Measurements from ENCODE around the gene FGF14.
"Not testable (repeated sequence)": the region's sequence is repeated elsewhere in the genome, so short reads cannot be mapped to it uniquely, and the experiment has no call there.

The FGF14 gene

DNA sequence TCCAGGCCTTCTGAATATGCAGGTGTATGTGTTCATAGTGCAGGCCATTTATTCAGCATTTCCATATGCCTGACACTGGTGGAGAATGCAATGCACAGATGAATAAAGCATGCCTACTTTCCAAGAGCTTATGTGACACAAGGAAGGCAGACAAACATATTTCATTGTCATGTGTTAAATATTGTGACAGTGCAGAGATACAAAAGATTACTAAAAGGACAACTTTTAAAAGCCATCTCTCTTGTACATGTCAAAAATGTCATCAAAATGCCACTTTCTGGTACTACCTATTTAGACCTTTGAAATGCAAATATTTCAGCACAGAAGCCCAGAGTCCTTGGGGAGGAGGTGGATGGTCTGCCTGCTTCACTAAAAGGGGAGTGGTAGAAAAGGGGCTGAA, 254.5 kb downstream of the FGF14 start:
- no peak for DNase-seq (ENCODE audit: extremely low spot score, insufficient read length, low read depth)
- FAIRE-seq, result no peak

DNA sequence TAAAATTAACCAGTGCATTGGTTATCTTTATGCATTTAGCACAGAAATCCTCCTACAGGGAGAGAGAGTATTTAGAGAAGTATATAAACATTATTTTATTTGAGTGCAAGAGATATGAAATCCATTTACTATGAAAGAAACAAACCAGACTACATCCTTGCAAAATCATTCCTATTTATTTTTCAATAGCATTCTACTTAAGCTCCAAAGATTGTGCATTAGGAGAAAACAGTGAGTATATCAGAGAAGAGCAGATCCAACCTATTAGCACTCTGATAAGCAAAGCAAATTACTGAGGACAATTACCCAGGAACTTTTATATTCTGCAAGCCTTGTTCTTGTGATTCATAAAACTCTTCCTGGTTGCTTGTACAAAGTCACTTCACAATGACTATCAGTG, 256.1 kb downstream of the FGF14 start:
- no peak for DNase-seq (ENCODE audit: extremely low spot score, insufficient read length, low read depth)
- no peak for FAIRE-seq

DNA sequence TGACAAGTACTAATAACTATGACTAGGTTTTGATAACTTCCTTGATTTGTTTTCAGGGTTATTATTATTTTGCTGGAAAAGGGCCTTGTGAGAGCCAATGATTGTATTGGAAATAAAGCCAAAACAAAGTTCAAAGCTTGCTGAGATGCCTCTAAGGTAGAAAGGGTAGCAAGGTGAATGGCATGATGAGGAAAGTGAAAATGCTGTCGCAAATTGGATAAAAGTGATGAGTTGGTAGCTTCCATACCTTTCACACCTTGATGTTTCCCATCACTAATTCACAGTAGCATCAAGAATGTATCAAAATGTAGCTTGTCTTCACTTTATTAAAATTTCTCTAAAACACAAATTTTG, 259.4 kb downstream of the FGF14 start:
- FAIRE-seq, result no peak
- DNase-seq (ENCODE audit: extremely low spot score, insufficient read length, low read depth), result no peak

DNA sequence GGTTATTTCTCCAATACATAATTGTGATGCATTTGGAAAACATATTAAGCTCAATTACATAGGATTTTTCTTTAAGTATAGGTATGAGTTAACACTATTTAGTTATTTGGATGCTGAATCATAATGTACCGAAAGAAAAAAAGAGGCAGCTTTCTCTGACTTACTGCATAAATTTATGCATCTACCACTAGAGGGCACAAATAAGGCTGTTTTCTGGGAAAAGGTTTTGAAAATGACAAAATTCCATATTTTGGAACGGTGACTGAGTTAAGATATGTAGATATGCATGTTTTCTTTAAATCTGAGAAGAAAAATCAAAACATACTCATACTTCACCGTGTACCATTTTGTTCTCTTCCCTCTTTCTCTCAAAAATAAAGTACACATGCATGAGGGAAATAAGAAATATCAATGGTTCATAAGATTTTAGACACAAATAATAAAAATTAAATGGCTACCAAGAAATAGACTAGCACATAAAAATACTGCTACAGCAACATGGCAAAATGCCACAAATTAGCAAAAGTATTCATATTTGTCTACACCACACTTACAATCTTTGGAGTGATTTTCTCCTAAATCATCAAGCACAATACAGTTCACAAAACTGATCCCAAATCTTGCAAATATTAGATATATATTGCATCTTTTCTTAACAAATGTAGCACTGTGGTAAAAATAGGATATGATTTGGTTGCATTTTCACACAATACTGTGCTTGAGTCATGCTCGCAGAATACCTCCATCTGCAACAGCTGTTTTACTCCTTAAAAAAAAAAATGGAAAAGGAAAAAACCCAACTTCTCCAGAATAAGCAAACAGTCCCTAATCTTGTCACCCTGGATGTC, 260.0 kb downstream of the FGF14 start:
- FAIRE-seq, result peak; percentile 64
- DNase-seq (ENCODE audit: extremely low spot score, insufficient read length, low read depth), result no peak

DNA sequence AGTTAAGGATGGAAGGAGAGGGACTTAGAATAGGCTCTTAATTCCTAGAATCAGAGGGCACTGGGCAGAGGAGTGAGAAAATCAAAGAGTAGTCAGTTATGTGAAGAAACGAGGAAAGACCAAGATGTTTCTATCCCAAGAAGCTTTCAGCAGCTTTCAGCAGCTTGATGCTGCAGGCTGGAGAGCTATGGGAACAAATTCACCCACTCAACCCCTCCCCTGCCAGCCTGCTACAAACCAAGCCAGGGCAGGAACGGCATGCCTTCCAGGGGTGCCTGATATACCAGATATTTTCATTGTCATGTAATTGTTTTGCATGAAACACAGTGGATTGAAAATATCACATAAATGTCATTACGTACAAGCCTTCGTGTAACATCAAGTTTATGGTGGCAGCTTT, 262.2 kb downstream of the FGF14 start:
- FAIRE-seq, result no peak
- DNase-seq (ENCODE audit: extremely low spot score, insufficient read length, low read depth), result no peak

DNA sequence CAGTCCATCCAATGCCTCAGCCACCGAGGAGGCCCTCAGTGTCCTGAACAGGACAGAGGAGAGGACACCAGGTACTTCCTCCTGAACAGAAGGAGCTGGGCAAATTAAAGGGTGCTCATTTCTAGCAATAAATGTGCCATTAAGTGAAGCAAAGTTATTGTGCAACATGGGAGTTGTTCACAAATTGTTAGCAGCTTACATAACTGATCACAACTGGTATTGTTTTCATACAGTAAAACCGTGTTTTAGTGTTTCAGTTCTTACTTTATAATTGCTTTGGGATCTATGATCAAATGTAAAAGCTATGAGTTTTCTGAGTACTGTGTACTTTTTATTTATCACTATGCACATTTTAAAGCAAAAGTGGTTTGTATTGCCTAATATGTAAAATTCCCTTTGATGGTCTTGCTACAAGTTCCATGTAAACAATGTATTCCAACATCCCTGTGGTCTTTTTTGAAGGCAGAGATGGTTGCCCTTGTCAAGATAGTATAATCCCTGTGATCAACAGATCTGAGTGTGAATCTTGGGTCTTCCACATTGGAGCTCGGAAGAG, 263.1 kb downstream of the FGF14 start:
- FAIRE-seq (no peak), DNase-seq (ENCODE audit: extremely low spot score, insufficient read length, low read depth) (no peak)

DNA sequence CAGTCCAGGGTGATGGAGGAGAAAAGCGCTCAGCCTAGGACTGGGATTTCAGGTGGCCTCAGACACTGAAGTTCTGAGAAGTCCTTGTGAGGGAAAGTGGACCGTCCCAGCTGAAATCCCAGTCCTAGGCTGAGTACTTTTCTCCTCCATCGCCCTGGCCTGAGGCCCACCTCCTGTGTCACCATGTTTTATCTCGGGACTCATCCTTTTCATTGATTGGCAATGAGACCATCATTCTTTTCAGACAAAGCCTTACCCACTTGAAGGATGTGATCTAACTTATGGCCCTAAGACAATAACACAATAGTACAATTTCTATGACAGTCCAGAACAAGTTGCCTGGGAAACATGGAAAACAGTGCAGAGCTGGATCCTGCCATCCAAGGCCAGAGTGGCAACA, 263.9 kb downstream of the FGF14 start:
- not testable (repeated sequence) for DNase-seq (ENCODE audit: extremely low spot score, insufficient read length, low read depth); FAIRE-seq

DNA sequence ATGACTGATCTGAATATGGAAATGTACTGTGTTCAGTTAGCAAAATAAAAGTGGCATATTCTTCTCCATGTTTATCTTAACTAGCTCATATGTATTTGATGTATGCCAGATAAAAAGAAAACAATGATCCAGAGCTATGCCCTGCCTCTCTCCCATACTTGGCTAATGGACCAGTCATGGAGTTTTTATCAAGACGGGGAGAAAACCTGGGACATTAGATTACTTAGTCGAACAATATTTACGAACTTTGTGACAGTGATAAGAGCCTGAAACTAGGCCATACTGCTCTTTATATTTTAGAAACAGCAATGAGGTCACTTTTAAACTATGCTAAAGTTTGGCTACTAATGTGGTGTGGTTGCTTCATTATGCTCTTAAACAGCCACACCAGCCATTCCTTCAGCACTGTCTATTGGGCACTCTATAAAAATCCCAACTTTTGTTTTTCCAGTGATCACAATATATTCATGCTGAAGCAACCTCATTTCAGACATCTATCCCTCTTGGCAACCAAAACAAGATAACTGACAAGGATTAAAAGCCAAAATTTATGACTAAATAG, 265.0 kb downstream of the FGF14 start:
- FAIRE-seq (no peak), DNase-seq (ENCODE audit: extremely low spot score, insufficient read length, low read depth) (no peak)

DNA sequence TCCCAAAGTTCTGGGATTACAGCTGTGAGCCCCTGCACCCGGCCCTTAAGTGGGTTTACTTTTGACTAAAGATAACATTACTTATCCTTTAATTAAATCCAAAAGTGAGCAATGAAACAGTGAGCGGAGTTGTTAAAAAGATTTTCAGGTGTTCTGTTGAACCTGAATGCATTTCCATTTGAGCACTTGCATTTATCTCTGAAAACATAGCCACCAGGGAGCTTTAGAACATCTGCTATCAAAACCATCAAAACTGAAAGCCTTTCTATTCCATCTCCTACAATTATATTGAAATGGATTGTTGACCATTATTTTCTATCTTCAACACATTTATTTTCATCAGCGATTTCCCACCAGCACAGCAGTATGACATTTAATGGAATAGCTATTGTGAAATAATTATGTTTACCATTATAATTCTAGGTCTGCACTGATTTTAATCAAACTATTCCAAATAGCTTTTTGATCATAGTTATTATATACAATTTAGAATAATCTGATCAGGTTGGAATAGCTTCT, 269.0 kb downstream of the FGF14 start:
- DNase-seq (ENCODE audit: extremely low spot score, insufficient read length, low read depth), result no peak
- FAIRE-seq, result no peak

DNA sequence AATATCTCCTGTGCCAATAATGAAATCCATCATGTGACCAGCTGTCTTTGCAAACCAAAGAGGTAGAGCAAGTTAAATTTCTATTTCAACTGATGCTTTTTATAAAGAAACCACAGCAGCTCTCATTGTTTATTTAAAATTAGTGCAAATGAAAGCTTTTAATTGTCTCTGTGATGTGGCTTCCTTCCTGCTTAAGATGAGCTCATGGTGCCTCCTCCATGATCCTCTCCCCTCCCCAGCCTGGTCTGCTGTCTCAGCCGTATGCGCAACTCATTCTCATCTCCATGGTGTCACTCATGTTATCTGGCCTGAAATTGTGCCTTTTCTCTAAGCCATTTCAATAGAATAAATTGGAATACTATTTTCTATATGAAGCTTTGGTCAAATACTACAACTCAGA, 270.6 kb downstream of the FGF14 start:
- DNase-seq (ENCODE audit: extremely low spot score, insufficient read length, low read depth) (no peak), FAIRE-seq (no peak)

DNA sequence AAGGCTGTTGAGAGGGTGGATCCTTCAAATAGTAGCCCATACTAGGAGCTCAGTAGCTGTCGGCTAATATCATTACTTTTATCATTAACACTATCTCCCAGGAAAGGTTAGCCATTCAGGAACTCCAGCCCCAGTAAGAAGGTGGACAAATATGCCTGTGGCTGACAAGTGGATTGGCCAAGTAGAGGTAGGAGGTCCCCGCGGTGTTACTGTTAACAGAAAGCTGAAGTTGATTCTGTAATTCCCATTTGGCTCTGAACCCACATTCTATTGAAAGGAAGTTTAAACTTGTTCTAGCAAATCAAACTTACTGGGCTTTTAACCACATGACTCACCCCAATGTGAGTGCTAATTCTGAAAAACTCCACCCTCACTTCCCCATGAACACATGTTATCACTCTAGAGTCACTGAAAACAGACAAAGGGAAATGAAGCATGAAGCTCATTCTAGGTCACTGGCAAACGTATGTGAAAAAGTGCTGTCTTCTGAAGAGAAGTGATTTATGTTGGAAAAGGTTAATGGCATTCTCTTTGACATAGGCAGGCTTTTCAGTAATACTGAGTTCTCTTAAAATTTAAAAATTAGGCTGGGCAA, 273.5 kb downstream of the FGF14 start:
- FAIRE-seq (no peak), DNase-seq (ENCODE audit: extremely low spot score, insufficient read length, low read depth) (no peak)

DNA sequence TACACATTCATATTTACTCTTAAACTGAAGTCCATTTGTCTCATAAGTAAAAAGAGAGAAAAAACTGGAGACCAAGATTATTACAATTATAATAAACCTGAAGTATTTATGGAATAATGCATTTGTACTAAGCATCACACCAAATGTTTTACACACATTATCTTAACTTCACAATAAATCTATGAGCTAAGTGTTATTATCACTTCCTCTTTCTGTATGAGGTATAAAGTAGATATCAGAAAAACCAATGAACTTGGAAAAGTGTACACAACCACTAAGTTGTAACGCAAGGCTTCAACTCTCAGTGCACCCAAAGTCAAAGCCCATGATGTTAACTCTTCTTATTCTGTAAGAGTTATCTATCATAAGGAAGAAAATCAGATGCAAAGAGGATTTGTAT, 274.7 kb downstream of the FGF14 start:
- no peak for FAIRE-seq
- no peak for DNase-seq (ENCODE audit: extremely low spot score, insufficient read length, low read depth)

DNA sequence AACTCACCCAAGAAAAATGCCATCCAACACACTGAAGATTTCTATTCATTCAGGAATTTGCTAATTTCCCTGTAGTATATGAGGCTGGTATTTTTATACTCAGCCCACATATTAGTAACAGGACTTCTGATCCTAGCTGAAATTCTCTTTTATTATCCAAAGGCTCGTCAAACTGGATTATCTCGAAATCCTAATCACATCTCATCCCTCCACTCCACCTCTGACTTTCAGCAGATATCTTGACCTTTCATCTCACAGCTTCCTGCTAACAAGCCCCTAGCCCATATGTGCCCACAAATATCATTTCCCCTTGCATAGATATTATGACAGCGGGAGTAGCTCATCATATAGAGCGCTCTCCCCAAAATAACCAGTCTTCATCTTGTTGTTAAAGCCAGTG, 279.7 kb downstream of the FGF14 start:
- DNase-seq (ENCODE audit: extremely low spot score, insufficient read length, low read depth) (no peak), FAIRE-seq (no peak)

DNA sequence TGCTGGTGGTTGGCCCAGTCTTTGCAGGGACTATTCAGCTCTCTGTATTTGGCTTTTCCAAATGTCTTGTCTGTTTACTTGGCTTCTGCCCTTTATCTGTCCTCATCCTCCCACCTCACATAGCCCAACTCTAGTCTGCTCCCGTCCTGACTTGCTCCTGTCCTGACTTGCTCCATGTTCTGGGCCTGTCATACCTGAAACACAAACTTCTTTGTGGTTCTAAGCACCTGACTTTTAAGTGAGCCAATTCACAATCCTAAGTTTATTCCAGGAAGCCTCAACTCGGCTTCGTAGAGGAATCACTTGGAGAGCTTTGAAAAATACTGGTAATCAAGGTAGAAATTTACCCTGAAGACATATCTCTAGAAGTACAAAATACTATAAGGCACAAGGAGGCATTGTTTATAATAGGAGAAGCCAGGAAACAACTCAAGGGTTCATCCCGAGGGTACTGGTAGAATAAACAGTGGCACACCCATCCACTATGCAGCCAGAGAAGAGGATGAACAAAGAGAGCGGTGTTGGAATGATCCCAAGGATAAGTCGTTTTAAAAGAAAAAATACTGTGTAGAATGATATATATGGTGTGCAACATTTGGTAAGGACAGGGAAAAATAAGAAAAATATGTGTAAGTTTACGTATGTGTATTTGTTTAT, 284.5 kb downstream of the FGF14 start:
- DNase-seq (ENCODE audit: extremely low spot score, insufficient read length, low read depth), result no peak
- FAIRE-seq, result no peak

DNA sequence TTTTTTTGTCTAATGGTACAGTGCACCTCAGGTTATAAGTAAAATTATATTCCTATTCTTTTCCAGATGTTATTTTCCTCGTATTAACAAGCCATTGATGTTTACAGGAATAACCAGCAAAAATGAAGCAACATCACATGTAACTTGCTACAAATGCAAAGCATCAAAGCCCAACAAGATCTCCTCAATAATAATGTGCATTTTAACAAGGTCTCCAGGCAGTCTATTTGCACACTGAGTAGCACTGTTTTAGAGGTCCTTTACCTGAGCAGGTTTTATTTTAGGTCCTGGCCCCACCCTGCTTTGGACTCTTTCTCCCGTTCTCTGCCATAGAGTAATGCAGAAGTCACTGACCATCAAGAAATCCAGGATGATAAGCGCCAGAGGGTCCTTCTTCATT, 298.4 kb downstream of the FGF14 start:
- DNase-seq (ENCODE audit: extremely low spot score, insufficient read length, low read depth), result no peak
- FAIRE-seq, result no peak

DNA sequence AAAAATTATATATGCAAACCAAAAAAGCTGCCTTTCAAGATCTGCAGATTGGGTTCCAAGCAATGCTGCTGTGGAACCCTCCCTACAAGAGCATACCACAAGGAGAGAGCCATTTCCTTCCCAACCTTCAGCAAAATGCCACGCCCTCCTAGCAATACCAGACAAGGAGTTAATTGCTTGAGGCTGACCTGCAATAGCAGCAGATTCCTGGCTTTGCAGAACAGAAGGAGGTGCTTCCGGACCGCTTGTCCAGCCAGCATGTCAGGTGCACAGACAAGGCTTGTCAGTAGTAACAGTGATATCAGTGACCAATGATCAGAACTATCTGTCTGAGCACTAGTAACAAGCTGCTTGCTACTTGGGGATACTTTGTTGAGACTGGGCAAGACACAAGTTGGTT, 301.6 kb downstream of the FGF14 start:
- DNase-seq (ENCODE audit: extremely low spot score, insufficient read length, low read depth), result no peak
- no peak for FAIRE-seq

DNA sequence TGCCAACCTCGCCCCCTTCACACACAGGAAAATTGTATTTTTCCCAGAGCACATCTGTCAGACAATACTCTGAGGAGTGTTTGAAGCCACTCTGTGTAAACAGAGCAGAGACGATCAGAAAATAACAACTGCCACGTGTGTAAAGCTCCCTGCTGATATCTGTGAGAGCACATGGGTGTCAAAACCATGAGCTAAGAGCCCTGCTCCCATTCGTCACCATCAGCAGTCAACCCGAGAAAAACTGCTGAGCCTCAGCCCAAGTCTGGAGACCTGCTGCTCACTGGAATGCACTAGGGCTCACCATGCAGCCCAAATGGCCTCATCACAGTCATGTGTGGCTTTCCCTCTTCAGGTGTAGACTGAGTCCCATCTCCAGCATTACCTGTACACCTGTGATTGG, 304.1 kb downstream of the FGF14 start:
- no peak for DNase-seq (ENCODE audit: extremely low spot score, insufficient read length, low read depth)
- FAIRE-seq, result no peak

DNA sequence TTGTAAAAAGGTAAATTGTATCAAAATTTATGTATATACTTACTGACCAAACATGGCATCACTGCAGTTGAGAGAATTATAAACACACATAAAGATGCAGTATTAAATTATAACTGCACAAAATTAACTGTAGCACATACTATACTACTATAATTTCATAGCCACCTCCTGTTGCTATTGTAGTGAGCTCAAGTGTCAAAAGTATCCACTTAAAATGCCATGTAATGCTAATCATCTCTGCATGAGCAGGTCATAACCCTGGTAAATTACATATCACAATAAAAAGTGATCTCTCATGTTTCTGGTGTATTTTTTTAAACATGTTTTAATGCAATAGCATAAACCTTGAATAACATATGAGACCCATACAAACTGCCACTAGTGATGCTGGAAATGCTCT, 308.6 kb downstream of the FGF14 start:
- not testable (repeated sequence) for FAIRE-seq; DNase-seq (ENCODE audit: extremely low spot score, insufficient read length, low read depth)

DNA sequence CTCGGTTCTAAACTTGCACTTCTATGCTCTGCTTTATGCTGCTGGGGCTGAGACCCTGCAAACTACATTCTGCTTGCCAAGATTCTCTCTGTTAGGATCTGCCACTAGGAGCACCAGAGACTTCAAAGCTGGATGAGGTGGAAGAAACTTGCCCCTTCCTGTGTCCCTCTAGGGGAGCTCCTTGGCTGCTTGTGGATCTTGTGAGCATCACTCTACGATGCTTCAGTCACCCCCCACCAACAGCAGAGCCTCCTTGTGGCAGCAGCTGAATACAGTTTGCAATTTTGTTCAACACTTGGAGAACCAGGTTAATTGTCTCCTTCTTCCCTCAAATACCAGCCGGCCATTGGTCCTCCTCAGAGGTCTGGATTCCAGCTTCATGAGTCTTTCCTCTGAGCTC, 310.6 kb downstream of the FGF14 start:
- FAIRE-seq, result no peak
- DNase-seq (ENCODE audit: extremely low spot score, insufficient read length, low read depth), result no peak

DNA sequence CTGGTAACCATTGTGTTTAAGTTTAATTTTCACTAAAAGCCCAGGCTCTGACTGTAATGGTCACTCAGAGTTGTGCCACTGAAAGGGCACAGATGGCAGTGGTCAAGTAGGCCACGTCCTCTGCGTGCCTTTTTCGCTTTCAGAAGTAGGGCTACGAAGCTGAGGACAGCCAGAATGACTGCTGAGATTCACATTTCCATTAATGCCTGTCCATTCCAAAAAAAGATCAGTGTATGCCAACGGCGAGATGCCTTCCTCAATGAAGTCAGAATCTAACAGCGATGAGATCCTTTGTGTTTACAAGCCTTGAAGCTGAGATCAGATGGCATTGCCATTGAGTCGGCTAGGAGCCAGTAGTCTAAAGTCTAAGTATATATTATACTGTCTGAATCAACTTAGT, 311.3 kb downstream of the FGF14 start:
- FAIRE-seq (no peak), DNase-seq (ENCODE audit: extremely low spot score, insufficient read length, low read depth) (no peak)

DNA sequence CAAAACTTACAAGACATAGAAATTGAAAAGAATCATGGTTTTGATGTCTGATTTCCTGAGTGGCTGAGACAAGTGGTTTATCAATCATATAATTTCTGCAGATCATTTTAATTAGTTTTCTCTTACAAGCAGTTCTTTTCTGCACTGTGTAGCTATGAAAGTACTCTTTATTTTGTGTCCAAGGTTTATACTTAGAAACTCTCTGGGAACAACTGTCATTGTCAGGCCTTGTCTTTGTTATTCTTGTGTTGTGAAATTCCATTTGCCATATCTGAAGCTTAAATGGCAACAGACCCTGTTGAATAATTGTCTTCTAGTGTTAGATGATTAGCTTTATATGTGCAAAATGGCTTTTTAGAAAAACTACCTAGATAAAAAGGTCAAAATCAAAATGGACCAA, 312.1 kb downstream of the FGF14 start:
- FAIRE-seq (no peak), DNase-seq (ENCODE audit: extremely low spot score, insufficient read length, low read depth) (no peak)
